GM12865 (cell line): Measurements from ENCODE around the gene CHST3.
A peak's percentile ranks its signal among the peaks of the same experiment; 100 is the strongest.

Experiments used
- DNase-seq: peaks from one replicate; pipeline ENCODE4 v3.0.0; 2010; ENCODE audit warnings: low read depth
- H3K4me3 ChIP-seq: 2 replicates; pipeline ENCODE4 v1.5.1; 2011; ENCODE audit warnings: mild to moderate bottlenecking, low read depth, low read length, control low read depth
- TF ChIP-seq, protein P1 (sequence below): IDR thresholded peaks from 2 replicates; pipeline ENCODE4 v1.5.1; 2011; ENCODE audit warnings: low read length, control low read depth, low read depth, inconsistent platforms; ENCODE audit not compliant: insufficient read depth; ENCODE audit errors: missing control alignments

The CHST3 gene

DNA sequence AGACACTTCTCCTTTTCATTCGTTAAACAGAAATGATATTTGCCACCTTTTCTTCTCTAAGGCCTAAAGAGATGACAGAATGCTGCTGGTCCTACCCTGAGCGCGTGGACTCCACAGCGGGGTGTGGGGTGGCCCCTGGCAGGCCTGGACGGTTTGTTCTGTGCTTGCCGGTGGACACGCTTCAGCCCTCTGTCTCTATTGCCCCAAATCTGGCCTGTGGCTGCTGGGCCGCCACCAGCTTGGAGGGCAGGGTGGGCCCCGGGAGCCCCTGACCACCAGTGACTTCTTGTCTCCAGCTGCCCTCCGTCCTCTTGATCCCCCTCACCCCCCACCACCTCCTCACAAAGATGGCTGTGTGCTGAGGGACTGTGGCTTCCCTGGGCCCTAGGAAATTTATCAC is 5.7 kb downstream of the CHST3 start:
- TF ChIP-seq, protein P1, sequence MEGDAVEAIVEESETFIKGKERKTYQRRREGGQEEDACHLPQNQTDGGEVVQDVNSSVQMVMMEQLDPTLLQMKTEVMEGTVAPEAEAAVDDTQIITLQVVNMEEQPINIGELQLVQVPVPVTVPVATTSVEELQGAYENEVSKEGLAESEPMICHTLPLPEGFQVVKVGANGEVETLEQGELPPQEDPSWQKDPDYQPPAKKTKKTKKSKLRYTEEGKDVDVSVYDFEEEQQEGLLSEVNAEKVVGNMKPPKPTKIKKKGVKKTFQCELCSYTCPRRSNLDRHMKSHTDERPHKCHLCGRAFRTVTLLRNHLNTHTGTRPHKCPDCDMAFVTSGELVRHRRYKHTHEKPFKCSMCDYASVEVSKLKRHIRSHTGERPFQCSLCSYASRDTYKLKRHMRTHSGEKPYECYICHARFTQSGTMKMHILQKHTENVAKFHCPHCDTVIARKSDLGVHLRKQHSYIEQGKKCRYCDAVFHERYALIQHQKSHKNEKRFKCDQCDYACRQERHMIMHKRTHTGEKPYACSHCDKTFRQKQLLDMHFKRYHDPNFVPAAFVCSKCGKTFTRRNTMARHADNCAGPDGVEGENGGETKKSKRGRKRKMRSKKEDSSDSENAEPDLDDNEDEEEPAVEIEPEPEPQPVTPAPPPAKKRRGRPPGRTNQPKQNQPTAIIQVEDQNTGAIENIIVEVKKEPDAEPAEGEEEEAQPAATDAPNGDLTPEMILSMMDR: no peak
- H3K4me3 ChIP-seq: no peak overlapping the region
- DNase-seq: no peak

DNA sequence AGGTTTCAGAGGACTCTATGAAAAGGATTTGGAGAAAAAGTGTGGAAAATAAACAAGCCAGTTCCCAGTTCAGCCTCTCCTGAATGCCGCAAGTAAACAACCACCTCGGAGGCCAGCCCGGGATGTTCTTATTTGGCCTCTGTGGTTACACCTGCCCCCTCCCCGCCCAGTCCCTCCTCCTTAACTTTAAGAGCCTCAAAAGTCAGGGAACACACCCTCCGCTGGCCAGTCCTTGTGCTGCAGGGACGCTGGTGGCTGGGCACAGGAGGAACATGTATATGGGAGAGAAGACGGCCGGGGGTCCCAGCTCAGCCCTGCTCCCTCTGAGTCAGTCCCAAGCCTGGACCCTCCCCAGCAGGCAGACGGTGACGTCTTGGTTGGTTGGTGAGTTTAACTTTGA is 6.1 kb downstream of the CHST3 start:
- no peak for DNase-seq
- TF ChIP-seq, protein P1: no peak
- no peak overlapping the region for H3K4me3 ChIP-seq

DNA sequence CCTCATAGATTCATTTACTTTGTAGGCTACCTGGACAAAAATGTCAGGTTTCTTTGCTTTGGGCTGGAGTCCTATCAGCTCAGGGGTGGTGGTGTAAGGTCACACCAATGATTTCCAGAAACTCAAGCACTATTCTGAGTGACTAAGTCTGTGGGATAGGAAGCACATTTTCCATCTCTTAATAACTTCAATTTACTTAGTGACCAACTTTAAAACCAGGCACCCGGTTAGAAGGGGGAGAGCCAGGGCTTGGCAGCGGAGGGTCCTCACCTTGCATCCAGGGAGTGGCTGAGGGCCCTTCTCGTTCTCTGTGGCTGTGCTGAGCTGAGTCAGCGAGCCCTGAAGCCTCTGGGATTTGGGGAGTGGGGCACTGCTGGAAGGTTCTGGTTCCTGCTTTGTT is 6.7 kb downstream of the CHST3 start:
- no peak overlapping the region for H3K4me3 ChIP-seq
- no peak for DNase-seq
- TF ChIP-seq, protein P1: no peak

- no peak for DNase-seq
- TF ChIP-seq, protein P1: no peak
- H3K4me3 ChIP-seq: no peak overlapping the region
Measured at GRCh38 chr10:71971311-71971731, 7.1 kb downstream of the CHST3 start.

- peak; percentile 37 for DNase-seq
- TF ChIP-seq, protein P1: no peak
- no peak overlapping the region for H3K4me3 ChIP-seq
Measured at GRCh38 chr10:71971769-71972555, 7.8 kb downstream of the CHST3 start.

DNA sequence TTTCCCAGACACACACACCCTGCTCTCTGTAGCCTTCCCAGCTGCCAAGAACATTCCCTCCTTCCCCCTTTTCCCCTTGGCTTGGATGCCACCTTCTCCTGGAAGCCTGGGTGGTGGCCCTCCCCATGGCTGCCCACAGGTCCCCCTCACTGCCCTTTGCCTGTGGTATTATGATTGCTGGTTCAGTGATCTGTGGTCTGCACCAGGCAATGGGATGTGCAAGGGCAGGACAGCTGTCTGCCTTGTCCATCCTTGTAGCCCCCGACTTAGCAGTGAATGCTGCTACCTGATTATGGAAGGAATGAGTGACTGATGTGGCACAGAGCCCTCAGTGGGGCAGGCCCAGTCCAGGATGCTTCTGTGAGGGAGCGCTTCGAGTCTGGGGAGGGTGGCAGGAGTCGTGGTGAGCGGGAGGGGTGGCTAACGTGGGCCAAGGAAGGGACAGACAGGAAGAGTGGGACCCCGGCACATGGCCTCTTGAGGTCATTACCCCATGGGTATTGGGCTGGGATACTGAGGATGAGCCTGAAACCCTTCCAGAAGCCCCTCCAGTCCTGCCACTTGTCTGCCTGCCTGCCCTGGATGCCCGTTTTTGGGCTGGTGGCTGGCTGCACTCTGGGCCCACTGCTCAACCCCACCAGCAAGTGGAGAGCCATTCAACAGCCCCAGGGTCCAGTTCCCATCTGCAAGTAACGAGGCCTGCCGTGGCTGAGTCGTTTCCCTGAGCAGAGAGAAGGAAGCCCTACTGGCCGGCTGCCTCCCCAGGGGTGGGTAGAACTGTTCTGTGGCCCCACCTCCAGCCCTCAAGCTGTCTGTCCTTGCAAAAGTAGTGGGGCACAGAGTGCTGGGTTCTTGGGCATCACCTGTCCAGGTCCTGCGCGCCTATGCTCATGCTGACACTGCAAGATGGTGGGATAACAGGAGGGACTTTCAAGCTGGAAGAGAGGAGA is 8.8 kb downstream of the CHST3 start:
- no peak for DNase-seq
- H3K4me3 ChIP-seq: no peak overlapping the region
- TF ChIP-seq, protein P1: no peak
